ENCODE data around the gene ZNF576.

ZNF576 gene

GRCh38 chr19:43551399-43552197 lies 44.8 kb upstream of the ZNF576 start:
- no peaks in the 10 kb centered on the region for H3K36me3 ChIP-seq (ENCODE audit: low read length)
- no peak overlapping the region for H2AFZ ChIP-seq (ENCODE audit: low read depth, low read length, severe bottlenecking)
- no peak overlapping the region for H3K9ac ChIP-seq (ENCODE audit: low read length)
- H3K4me3 ChIP-seq (ENCODE audit: insufficient read depth, low read length, poor library complexity, severe bottlenecking): no peak overlapping the region
- TF ChIP-seq EZH2phosphoT487 (conservative IDR thresholded peaks at IDR 0.05; ENCODE audit: low read length) (no peak), CTCF (IDR thresholded peaks at IDR 0.05; ENCODE audit: insufficient read depth, low read length, poor library complexity, severe bottlenecking) (no peak)
- H3K9me2 ChIP-seq (replicated peaks; ENCODE audit: insufficient read depth, low read length): no peaks in the 10 kb centered on the region
- no peaks in the 10 kb centered on the region for H3K27me3 ChIP-seq (ENCODE audit: low read length)
- no peaks in the 10 kb centered on the region for H3F3A ChIP-seq (ENCODE audit: insufficient read depth)
- no peaks in the 10 kb centered on the region for H4K20me1 ChIP-seq (ENCODE audit: low read depth, low read length)
- H3K9me3 ChIP-seq (ENCODE audit: insufficient read depth, low read length): no peaks in the 10 kb centered on the region
- no peak overlapping the region for H3K4me2 ChIP-seq (ENCODE audit: low read depth, low read length, poor library complexity, severe bottlenecking)
- no peak overlapping the region for H3K27ac ChIP-seq (ENCODE audit: low read depth, low read length)
- no peaks in the 10 kb centered on the region for H3K79me2 ChIP-seq (ENCODE audit: insufficient read depth, low read length)

GRCh38 chr19:43552198-43552450 lies 44.3 kb upstream of the ZNF576 start:
- no peaks in the 10 kb centered on the region for H3K27me3 ChIP-seq (ENCODE audit: low read length)
- H3K9ac ChIP-seq (ENCODE audit: low read length): no peak overlapping the region
- H3F3A ChIP-seq (ENCODE audit: insufficient read depth): no peaks in the 10 kb centered on the region
- H3K9me3 ChIP-seq (ENCODE audit: insufficient read depth, low read length): no peaks in the 10 kb centered on the region
- H4K20me1 ChIP-seq (ENCODE audit: low read depth, low read length): no peaks in the 10 kb centered on the region
- no peak overlapping the region for H3K4me2 ChIP-seq (ENCODE audit: low read depth, low read length, poor library complexity, severe bottlenecking)
- no peak overlapping the region for H2AFZ ChIP-seq (ENCODE audit: low read depth, low read length, severe bottlenecking)
- H3K79me2 ChIP-seq (ENCODE audit: insufficient read depth, low read length): no peaks in the 10 kb centered on the region
- TF ChIP-seq CTCF (IDR thresholded peaks at IDR 0.05; ENCODE audit: insufficient read depth, low read length, poor library complexity, severe bottlenecking) (no peak), EZH2phosphoT487 (conservative IDR thresholded peaks at IDR 0.05; ENCODE audit: low read length) (no peak)
- no peaks in the 10 kb centered on the region for H3K36me3 ChIP-seq (ENCODE audit: low read length)
- H3K9me2 ChIP-seq (replicated peaks; ENCODE audit: insufficient read depth, low read length): no peaks in the 10 kb centered on the region
- H3K27ac ChIP-seq (ENCODE audit: low read depth, low read length): no peak overlapping the region
- no peak overlapping the region for H3K4me3 ChIP-seq (ENCODE audit: insufficient read depth, low read length, poor library complexity, severe bottlenecking)

GRCh38 chr19:43552616-43553015 lies 43.8 kb upstream of the ZNF576 start:
- H3K79me2 ChIP-seq (ENCODE audit: insufficient read depth, low read length): no peaks in the 10 kb centered on the region
- H3K9me3 ChIP-seq (ENCODE audit: insufficient read depth, low read length): no peaks in the 10 kb centered on the region
- H4K20me1 ChIP-seq (ENCODE audit: low read depth, low read length): no peaks in the 10 kb centered on the region
- no peak overlapping the region for H3K4me3 ChIP-seq (ENCODE audit: insufficient read depth, low read length, poor library complexity, severe bottlenecking)
- TF ChIP-seq EZH2phosphoT487 (conservative IDR thresholded peaks at IDR 0.05; ENCODE audit: low read length): no peak
- TF ChIP-seq CTCF (IDR thresholded peaks at IDR 0.05; ENCODE audit: insufficient read depth, low read length, poor library complexity, severe bottlenecking): no peak
- H2AFZ ChIP-seq (ENCODE audit: low read depth, low read length, severe bottlenecking): no peak overlapping the region
- H3K27me3 ChIP-seq (ENCODE audit: low read length): no peaks in the 10 kb centered on the region
- H3K4me2 ChIP-seq (ENCODE audit: low read depth, low read length, poor library complexity, severe bottlenecking): no peak overlapping the region
- H3K9ac ChIP-seq (ENCODE audit: low read length): no peak overlapping the region
- no peaks in the 10 kb centered on the region for H3F3A ChIP-seq (ENCODE audit: insufficient read depth)
- H3K36me3 ChIP-seq (ENCODE audit: low read length): no peaks in the 10 kb centered on the region
- no peak overlapping the region for H3K27ac ChIP-seq (ENCODE audit: low read depth, low read length)
- H3K9me2 ChIP-seq (replicated peaks; ENCODE audit: insufficient read depth, low read length): no peaks in the 10 kb centered on the region

All from SU-DHL-6 (cell line).